ENCODE measurements around the gene DDX39B.
A peak's percentile ranks its signal among the peaks of the same experiment; 100 is the strongest.

DDX39B gene

GRCh38 chr6:31546958-31547726 lies 5.3 kb upstream of the DDX39B start, which contains the start of gene NFKBIL1:
NFKBIL1 (plus strand) TSS chr6:31547608; CDS start chr6:31547695, 87 bp downstream.
- peak; percentile 98 for DNase-seq

- DNase-seq = peak; percentile 92
These were observed 4.6 kb upstream of the DDX39B start, which contains the start of gene ATP6V1G2 for GRCh38 chr6:31546339-31546957. ATP6V1G2 (minus strand) TSS chr6:31546608; CDS start chr6:31546559, 49 bp downstream.

GRCh38 chr6:31545291-31545690 lies 3.5 kb upstream of the DDX39B start:
- DNase-seq = no peak

GRCh38 chr6:31544676-31545075 lies 2.9 kb upstream of the DDX39B start:
- no peak for DNase-seq

GRCh38 chr6:31543639-31544038 lies 1.8 kb upstream of the DDX39B start:
- no peak for DNase-seq

- peak; percentile 40 for DNase-seq
These were observed 645 bp downstream of the DDX39B start for GRCh38 chr6:31541059-31541657.

- DNase-seq = no peak
These were observed 1.2 kb downstream of the DDX39B start for GRCh38 chr6:31540640-31541039.

- DNase-seq = no peak
These were observed 2.9 kb downstream of the DDX39B start for GRCh38 chr6:31538805-31539400.

- no peak for DNase-seq
These were observed 6.1 kb downstream of the DDX39B start for GRCh38 chr6:31535538-31536324.

GRCh38 chr6:31534521-31535040 lies 7.2 kb downstream of the DDX39B start:
- DNase-seq = no peak

- no peak for DNase-seq
These were observed 7.8 kb downstream of the DDX39B start for GRCh38 chr6:31534011-31534410.

GRCh38 chr6:31533455-31533841 lies 8.4 kb downstream of the DDX39B start:
- no peak for DNase-seq

- DNase-seq = no peak
These were observed 9.0 kb downstream of the DDX39B start for GRCh38 chr6:31532644-31533454.

GRCh38 chr6:31531771-31532643 lies 9.8 kb downstream of the DDX39B start:
- DNase-seq = no peak

GRCh38 chr6:31531162-31531561 lies 10.6 kb downstream of the DDX39B start:
- DNase-seq = no peak

- no peak for DNase-seq
These were observed 11.1 kb downstream of the DDX39B start for GRCh38 chr6:31530659-31531058.

GRCh38 chr6:31529329-31530150 lies 12.3 kb downstream of the DDX39B start:
- no peak for DNase-seq

- no peak for DNase-seq
These were observed 12.9 kb downstream of the DDX39B start, which contains the start of gene MCCD1 for GRCh38 chr6:31528821-31529328. MCCD1 (plus strand) TSS chr6:31528962; CDS start chr6:31529015, 53 bp downstream.

GRCh38 chr6:31528307-31528777 lies 13.5 kb downstream of the DDX39B start:
- DNase-seq = no peak

Measured in HCEC 1CT (cell line).